ENCODE measurements around the gene CAVIN3.

CAVIN3 gene, protein sequence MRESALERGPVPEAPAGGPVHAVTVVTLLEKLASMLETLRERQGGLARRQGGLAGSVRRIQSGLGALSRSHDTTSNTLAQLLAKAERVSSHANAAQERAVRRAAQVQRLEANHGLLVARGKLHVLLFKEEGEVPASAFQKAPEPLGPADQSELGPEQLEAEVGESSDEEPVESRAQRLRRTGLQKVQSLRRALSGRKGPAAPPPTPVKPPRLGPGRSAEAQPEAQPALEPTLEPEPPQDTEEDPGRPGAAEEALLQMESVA

DNA sequence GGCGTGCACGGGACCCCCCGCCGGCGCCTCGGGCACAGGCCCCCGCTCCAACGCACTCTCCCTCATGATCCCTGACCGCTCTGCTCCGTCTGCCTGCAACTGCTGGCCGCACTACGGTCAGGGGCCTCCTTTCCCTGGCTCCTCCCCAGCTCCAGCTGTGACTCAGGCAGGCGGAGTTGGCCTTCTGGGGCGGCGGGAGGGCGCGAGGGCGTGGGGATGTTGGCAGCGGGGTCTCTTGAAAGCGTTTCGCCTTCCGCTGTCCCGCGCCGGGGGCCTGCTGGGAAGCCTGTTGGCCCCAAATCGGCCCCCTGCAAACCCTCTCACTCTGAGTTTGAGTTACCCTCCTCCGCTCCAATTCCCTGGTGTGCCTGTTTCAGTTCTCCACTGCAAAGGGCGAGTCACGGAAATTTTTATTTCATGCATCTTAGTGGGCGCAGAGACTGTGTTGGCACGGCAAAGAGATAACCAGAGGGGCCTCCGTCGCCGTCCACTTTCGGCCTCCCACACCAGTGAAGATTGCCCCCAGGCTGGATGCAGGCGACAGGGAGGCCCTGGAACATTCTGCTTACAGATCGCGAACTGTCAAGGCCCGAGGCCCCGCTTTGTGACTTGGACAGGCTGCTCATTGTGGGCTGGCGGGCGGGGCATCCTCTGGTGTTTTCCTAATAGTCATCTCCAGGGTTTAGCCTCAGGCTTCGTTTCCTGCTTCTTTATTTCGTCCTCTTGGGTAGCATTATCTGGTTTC is at the start of gene CAVIN3:
Gene CAVIN3, minus strand, starts transcription at position 91 of the 745 bp plus-strand sequence. Its CDS starts 25 bp downstream, at position 66.
- Histone ChIP-seq H3K9ac (ENCODE audit: low read length) (peak within 1 kb of the TSS; percentile 97), H3K36me3 (ENCODE audit: insufficient read depth, low read length) (no peaks in the 10 kb centered on the region)

GRCh38 chr11:6365659-6366058 is 45.4 kb upstream of the CAVIN3 start:
- Histone ChIP-seq H3K4me1 (ENCODE audit: insufficient read depth, low read length) (no peaks in the 10 kb centered on the region), H3K36me3 (ENCODE audit: insufficient read depth, low read length) (no peaks in the 10 kb centered on the region), H3K9me3 (ENCODE audit: low read length) (no peaks in the 10 kb centered on the region), H3K27ac (ENCODE audit: low read depth, low read length) (no peak overlapping the region), H3K9ac (ENCODE audit: low read length) (no peak overlapping the region), H3K27me3 (ENCODE audit: control insufficient read depth in 1 of 2, insufficient read depth in 2 of 2, low read length in 2 of 2) (no peaks in the 10 kb centered on the region), H3K4me3 (ENCODE audit: low read depth in 1 of 2, low read length in 2 of 2) (no peak overlapping the region)

More for the DNA sequence above, at the start of gene CAVIN3:
- H3K27ac ChIP-seq (ENCODE audit: low read depth, low read length), result peak within 1 kb of the TSS; percentile 97
- H3K4me1 ChIP-seq (ENCODE audit: insufficient read depth, low read length), result peaks cover 40% of the 10 kb centered on the region
- no peaks in the 10 kb centered on the region for H3K27me3 ChIP-seq (ENCODE audit: control insufficient read depth in 1 of 2, insufficient read depth in 2 of 2, low read length in 2 of 2)
- peak within 1 kb of the TSS; percentile 67 to 72 for H3K4me3 ChIP-seq (ENCODE audit: low read depth in 1 of 2, low read length in 2 of 2)
- H3K9me3 ChIP-seq (ENCODE audit: low read length), result no peaks in the 10 kb centered on the region

DNA sequence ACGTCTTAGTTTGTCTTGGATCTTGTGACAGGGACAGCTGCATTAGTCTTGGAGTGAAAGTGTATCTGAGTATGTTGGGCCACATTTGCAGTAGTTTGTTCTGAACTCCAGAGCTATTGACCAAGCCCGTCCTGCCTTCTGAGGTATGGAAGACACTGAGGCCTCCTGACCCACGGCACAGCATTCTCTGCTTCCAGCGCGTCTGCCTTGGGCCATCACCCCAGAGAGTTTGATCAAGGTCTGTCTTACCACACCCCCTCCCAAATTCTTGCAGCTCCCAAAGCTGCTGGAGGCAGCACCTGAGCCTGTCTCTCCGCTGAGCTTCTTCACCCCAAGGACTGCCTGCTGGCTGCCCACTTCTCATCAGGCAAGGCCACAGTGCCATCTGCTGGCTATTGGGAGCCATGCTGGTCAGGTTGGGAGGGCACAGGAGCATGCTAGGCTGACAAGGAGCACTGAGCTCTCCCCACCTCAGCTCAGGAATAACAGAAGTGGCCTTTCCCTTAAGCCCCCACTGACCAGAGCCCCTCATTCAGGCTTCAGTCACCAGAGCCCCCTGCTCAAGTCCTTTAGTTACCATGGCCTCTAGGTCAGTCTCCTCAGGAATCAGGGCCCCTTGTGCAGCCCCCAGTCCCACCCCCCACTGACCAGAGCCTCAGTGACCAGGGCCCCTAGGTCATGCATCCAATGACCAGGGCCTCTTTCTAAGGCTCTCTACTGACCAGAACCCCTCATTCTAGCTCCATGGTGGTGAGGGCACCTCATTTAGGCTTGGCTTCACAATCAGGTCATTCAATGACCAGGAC is 42.8 kb upstream of the CAVIN3 start:
- no peak overlapping the region for H3K9ac ChIP-seq (ENCODE audit: low read length)
- H3K9me3 ChIP-seq (ENCODE audit: low read length), result no peaks in the 10 kb centered on the region
- no peaks in the 10 kb centered on the region for H3K27me3 ChIP-seq (ENCODE audit: control insufficient read depth in 1 of 2, insufficient read depth in 2 of 2, low read length in 2 of 2)
- no peak overlapping the region for H3K4me3 ChIP-seq (ENCODE audit: low read depth in 1 of 2, low read length in 2 of 2)
- no peaks in the 10 kb centered on the region for H3K36me3 ChIP-seq (ENCODE audit: insufficient read depth, low read length)
- no peaks in the 10 kb centered on the region for H3K4me1 ChIP-seq (ENCODE audit: insufficient read depth, low read length)
- no peak overlapping the region for H3K27ac ChIP-seq (ENCODE audit: low read depth, low read length)

GRCh38 chr11:6362185-6362872 is 42.0 kb upstream of the CAVIN3 start:
- H3K27ac ChIP-seq (ENCODE audit: low read depth, low read length), result no peak overlapping the region
- H3K4me3 ChIP-seq (ENCODE audit: low read depth in 1 of 2, low read length in 2 of 2), result no peak overlapping the region
- peaks cover under 1% of the 10 kb centered on the region for H3K4me1 ChIP-seq (ENCODE audit: insufficient read depth, low read length)
- H3K36me3 ChIP-seq (ENCODE audit: insufficient read depth, low read length), result no peaks in the 10 kb centered on the region
- H3K27me3 ChIP-seq (ENCODE audit: control insufficient read depth in 1 of 2, insufficient read depth in 2 of 2, low read length in 2 of 2), result no peaks in the 10 kb centered on the region
- H3K9me3 ChIP-seq (ENCODE audit: low read length), result no peaks in the 10 kb centered on the region
- no peak overlapping the region for H3K9ac ChIP-seq (ENCODE audit: low read length)

GRCh38 chr11:6360183-6360582 is 39.9 kb upstream of the CAVIN3 start:
- no peak overlapping the region for H3K9ac ChIP-seq (ENCODE audit: low read length)
- H3K9me3 ChIP-seq (ENCODE audit: low read length), result no peaks in the 10 kb centered on the region
- no peak overlapping the region for H3K4me3 ChIP-seq (ENCODE audit: low read depth in 1 of 2, low read length in 2 of 2)
- H3K4me1 ChIP-seq (ENCODE audit: insufficient read depth, low read length), result peaks cover 13% of the 10 kb centered on the region
- no peaks in the 10 kb centered on the region for H3K36me3 ChIP-seq (ENCODE audit: insufficient read depth, low read length)
- no peak overlapping the region for H3K27ac ChIP-seq (ENCODE audit: low read depth, low read length)
- no peaks in the 10 kb centered on the region for H3K27me3 ChIP-seq (ENCODE audit: control insufficient read depth in 1 of 2, insufficient read depth in 2 of 2, low read length in 2 of 2)

- no peak overlapping the region for H3K9ac ChIP-seq (ENCODE audit: low read length)
- no peaks in the 10 kb centered on the region for H3K36me3 ChIP-seq (ENCODE audit: insufficient read depth, low read length)
- no peaks in the 10 kb centered on the region for H3K27me3 ChIP-seq (ENCODE audit: control insufficient read depth in 1 of 2, insufficient read depth in 2 of 2, low read length in 2 of 2)
- H3K4me1 ChIP-seq (ENCODE audit: insufficient read depth, low read length), result peaks cover 13% of the 10 kb centered on the region
- no peaks in the 10 kb centered on the region for H3K9me3 ChIP-seq (ENCODE audit: low read length)
- no peak overlapping the region for H3K4me3 ChIP-seq (ENCODE audit: low read depth in 1 of 2, low read length in 2 of 2)
- no peak overlapping the region for H3K27ac ChIP-seq (ENCODE audit: low read depth, low read length)
These were observed 36.9 kb upstream of the CAVIN3 start for GRCh38 chr11:6357222-6357621.

- H3K27ac ChIP-seq (ENCODE audit: low read depth, low read length), result peak overlapping the region; percentile 29
- peaks cover 13% of the 10 kb centered on the region for H3K4me1 ChIP-seq (ENCODE audit: insufficient read depth, low read length)
- no peak overlapping the region for H3K9ac ChIP-seq (ENCODE audit: low read length)
- no peaks in the 10 kb centered on the region for H3K9me3 ChIP-seq (ENCODE audit: low read length)
- H3K27me3 ChIP-seq (ENCODE audit: control insufficient read depth in 1 of 2, insufficient read depth in 2 of 2, low read length in 2 of 2), result no peaks in the 10 kb centered on the region
- H3K4me3 ChIP-seq (ENCODE audit: low read depth in 1 of 2, low read length in 2 of 2), result no peak overlapping the region
- no peaks in the 10 kb centered on the region for H3K36me3 ChIP-seq (ENCODE audit: insufficient read depth, low read length)
These were observed 36.3 kb upstream of the CAVIN3 start for GRCh38 chr11:6356503-6357055.

- Histone ChIP-seq H3K9ac (ENCODE audit: low read length) (no peak overlapping the region), H3K36me3 (ENCODE audit: insufficient read depth, low read length) (no peaks in the 10 kb centered on the region), H3K27ac (ENCODE audit: low read depth, low read length) (no peak overlapping the region), H3K9me3 (ENCODE audit: low read length) (no peaks in the 10 kb centered on the region), H3K4me1 (ENCODE audit: insufficient read depth, low read length) (peaks cover 13% of the 10 kb centered on the region), H3K4me3 (ENCODE audit: low read depth in 1 of 2, low read length in 2 of 2) (no peak overlapping the region), H3K27me3 (ENCODE audit: control insufficient read depth in 1 of 2, insufficient read depth in 2 of 2, low read length in 2 of 2) (no peaks in the 10 kb centered on the region)
These were observed 34.6 kb upstream of the CAVIN3 start for GRCh38 chr11:6354651-6355485.

DNA sequence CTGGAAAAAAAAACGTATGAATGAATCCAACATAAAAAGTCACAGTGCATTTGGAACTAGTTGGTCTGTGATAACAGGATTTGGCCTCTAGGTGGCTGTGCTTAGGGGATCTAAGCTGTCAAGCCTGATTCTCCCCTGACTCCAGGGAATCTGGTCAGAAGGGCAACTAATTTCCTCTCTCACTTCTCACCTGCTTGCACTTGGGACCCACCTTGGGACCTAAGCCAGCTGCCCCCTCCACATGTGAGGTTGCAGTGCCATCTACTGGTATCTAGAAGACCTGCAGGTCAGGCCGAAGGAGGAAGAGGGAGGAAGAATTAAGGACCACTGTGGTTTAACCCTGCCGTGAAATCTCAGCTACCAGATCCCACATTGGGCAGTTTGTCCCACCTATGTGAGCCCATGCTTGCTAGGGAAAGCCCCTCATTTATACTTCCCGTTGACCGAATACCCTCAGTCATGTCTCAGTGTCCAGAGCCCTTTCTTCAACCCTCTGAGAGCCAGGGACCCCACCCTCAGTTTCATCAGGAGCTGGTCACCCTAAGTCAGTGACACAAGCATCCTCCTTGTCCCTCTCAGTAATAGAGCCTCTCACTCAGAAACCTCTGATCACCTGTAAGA is 33.2 kb upstream of the CAVIN3 start:
- no peak overlapping the region for H3K4me3 ChIP-seq (ENCODE audit: low read depth in 1 of 2, low read length in 2 of 2)
- no peak overlapping the region for H3K27ac ChIP-seq (ENCODE audit: low read depth, low read length)
- H3K4me1 ChIP-seq (ENCODE audit: insufficient read depth, low read length), result peaks cover 13% of the 10 kb centered on the region
- H3K9me3 ChIP-seq (ENCODE audit: low read length), result no peaks in the 10 kb centered on the region
- no peak overlapping the region for H3K9ac ChIP-seq (ENCODE audit: low read length)
- H3K36me3 ChIP-seq (ENCODE audit: insufficient read depth, low read length), result no peaks in the 10 kb centered on the region
- H3K27me3 ChIP-seq (ENCODE audit: control insufficient read depth in 1 of 2, insufficient read depth in 2 of 2, low read length in 2 of 2), result no peaks in the 10 kb centered on the region

DNA sequence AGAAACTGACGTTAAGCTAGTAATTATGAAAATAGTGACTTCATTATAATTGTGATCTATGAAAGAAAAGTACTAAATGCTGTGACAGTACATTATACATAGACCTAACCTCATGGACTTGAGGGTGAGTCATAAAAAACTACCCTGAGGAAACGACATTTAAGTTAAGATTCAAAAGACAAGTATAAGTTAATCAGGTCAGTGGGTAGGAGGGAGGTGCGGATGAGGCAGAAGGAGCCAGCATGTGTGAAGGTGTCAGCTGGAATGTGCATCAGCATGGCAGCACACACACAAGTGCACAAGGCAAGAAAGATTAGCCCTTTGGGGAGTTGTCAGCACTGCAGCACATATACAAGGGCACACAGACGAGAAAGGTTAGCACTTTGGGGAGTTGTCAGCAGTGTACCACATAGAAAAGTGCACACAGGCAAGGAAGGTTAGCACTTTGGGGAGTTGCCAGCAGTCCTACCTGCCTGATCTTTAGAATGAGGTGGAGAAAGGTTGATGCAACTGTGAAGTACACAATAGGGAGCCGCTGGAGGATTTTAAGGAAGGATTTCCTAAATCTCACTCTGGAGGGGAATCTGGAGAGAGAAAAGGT is 31.6 kb upstream of the CAVIN3 start:
- Histone ChIP-seq H3K4me1 (ENCODE audit: insufficient read depth, low read length) (peaks cover 9% of the 10 kb centered on the region), H3K9ac (ENCODE audit: low read length) (no peak overlapping the region), H3K9me3 (ENCODE audit: low read length) (no peaks in the 10 kb centered on the region), H3K27me3 (ENCODE audit: control insufficient read depth in 1 of 2, insufficient read depth in 2 of 2, low read length in 2 of 2) (no peaks in the 10 kb centered on the region), H3K4me3 (ENCODE audit: low read depth in 1 of 2, low read length in 2 of 2) (no peak overlapping the region), H3K27ac (ENCODE audit: low read depth, low read length) (no peak overlapping the region), H3K36me3 (ENCODE audit: insufficient read depth, low read length) (no peaks in the 10 kb centered on the region)
